Liver (tissue), 9 donors: ENCODE data around the gene STARD3NL. TPM values are rescaled to one million over a fixed set of nuclear protein-coding genes. Genes with fewer than 3 reads are reported as not detected.

ENCODE experiments used
- DNase-seq: peaks from one replicate; pipeline ENCODE4 v3.0.0-alpha.2; 2017; ENCODE audit warnings: low spot score
- H3K27ac ChIP-seq, 2 donors: one replicate each; pipeline ENCODE4 v1.7.0; 2013; ENCODE audit warnings: inconsistent platforms in 2 of 2, low read length in 2 of 2, control low read depth in 1 of 2, low read depth in 1 of 2, mild to moderate bottlenecking in 1 of 2
- H3K27me3 ChIP-seq, 4 donors: one replicate each; pipeline versions ENCODE4 v1.6.1 to v1.7.0; 2013; ENCODE audit warnings: low read length in 3 of 4, inconsistent platforms in 1 of 4, mild to moderate bottlenecking in 1 of 4, moderate library complexity in 1 of 4; ENCODE audit not compliant: control insufficient read depth in 4 of 4, insufficient read depth in 4 of 4
- H3K36me3 ChIP-seq, 4 donors: one replicate each; pipeline versions ENCODE4 v1.6.1 to v1.7.0; 2013; ENCODE audit warnings: low read length in 3 of 4, mild to moderate bottlenecking in 3 of 4, low read depth in 1 of 4, moderate library complexity in 1 of 4; ENCODE audit not compliant: control insufficient read depth in 4 of 4, insufficient read depth in 3 of 4
- H3K4me1 ChIP-seq, 4 donors: one replicate each; pipeline versions ENCODE4 v1.6.1 to v1.7.0; 2013; ENCODE audit warnings: low read length in 3 of 4, mild to moderate bottlenecking in 3 of 4, moderate library complexity in 1 of 4; ENCODE audit not compliant: control insufficient read depth in 4 of 4, insufficient read depth in 4 of 4
- H3K4me3 ChIP-seq, 3 donors: one replicate each; pipeline versions ENCODE4 v1.6.1 to v1.7.0; 2013; ENCODE audit warnings: low read length in 3 of 3, control low read depth in 1 of 3, low read depth in 1 of 3, mild to moderate bottlenecking in 1 of 3
- H3K9ac ChIP-seq, 2 donors: one replicate each; pipeline ENCODE4 v1.7.0; 2013; ENCODE audit warnings: low read length in 2 of 2, mild to moderate bottlenecking in 2 of 2, moderate library complexity in 2 of 2, control low read depth in 1 of 2, low read depth in 1 of 2
- H3K9me3 ChIP-seq, 4 donors: one replicate each; pipeline versions ENCODE4 v1.6.1 to v1.7.0; 2013; ENCODE audit warnings: low read length in 3 of 4; ENCODE audit not compliant: control insufficient read depth in 4 of 4
- ATF3 ChIP-seq: IDR thresholded peaks from 2 replicates; pipeline ENCODE4 v1.6.1; 2016; ENCODE audit warnings: antibody characterized with exemption
- CTCF ChIP-seq: fragments of 150-350 bp; IDR thresholded peaks from 2 replicates; pipeline ENCODE4 v1.5.1; 2017; ENCODE audit warnings: improper control_type of control experiment, low read depth, low read length; ENCODE audit not compliant: missing input control
- FOXA1 ChIP-seq: IDR thresholded peaks from 2 replicates; pipeline ENCODE4 v1.6.1; 2016; ENCODE audit warnings: antibody characterized with exemption
- FOXA2 ChIP-seq: IDR thresholded peaks from 2 replicates; pipeline ENCODE4 v1.6.1; 2016; ENCODE audit warnings: antibody characterized with exemption
- GABPA ChIP-seq, 2 donors: IDR thresholded peaks in 1 of 2; conservative IDR thresholded peaks in 1 of 2; 2 replicates each; pipeline ENCODE4 v1.6.1; 2016; ENCODE audit warnings: antibody characterized with exemption in 2 of 2, mild to moderate bottlenecking in 1 of 2, moderate library complexity in 1 of 2
- HNF4A ChIP-seq, 2 donors: conservative IDR thresholded peaks; 2 replicates each; pipeline ENCODE4 v1.6.1; 2016; ENCODE audit warnings: antibody characterized with exemption in 2 of 2, mild to moderate bottlenecking in 2 of 2
- JUND ChIP-seq, 2 donors: IDR thresholded peaks; 2 replicates each; pipeline ENCODE4 v1.6.1; 2016; ENCODE audit warnings: antibody characterized with exemption in 2 of 2
- MAX ChIP-seq: IDR thresholded peaks from 2 replicates; pipeline ENCODE4 v1.6.1; 2016; ENCODE audit warnings: antibody characterized with exemption
- NR2F2 ChIP-seq: IDR thresholded peaks from 2 replicates; pipeline ENCODE4 v1.6.1; 2016; ENCODE audit warnings: antibody characterized with exemption
- RAD21 ChIP-seq, 2 donors: IDR thresholded peaks; 2 replicates each; pipeline ENCODE4 v1.6.1; 2016; ENCODE audit warnings: antibody characterized with exemption in 2 of 2, mild to moderate bottlenecking in 2 of 2
- REST ChIP-seq: IDR thresholded peaks from 2 replicates; pipeline ENCODE4 v1.6.1; 2016; ENCODE audit warnings: antibody characterized with exemption, mild to moderate bottlenecking
- RXRA ChIP-seq, 2 donors: IDR thresholded peaks; 2 replicates each; pipeline ENCODE4 v1.6.1; 2017 to 2018; ENCODE audit warnings: antibody characterized with exemption in 2 of 2, mild to moderate bottlenecking in 1 of 2
- SP1 ChIP-seq: IDR thresholded peaks from 2 replicates; pipeline ENCODE4 v1.6.1; 2018; ENCODE audit warnings: antibody characterized with exemption, mild to moderate bottlenecking
- TAF1 ChIP-seq: conservative IDR thresholded peaks from 2 replicates; pipeline ENCODE4 v1.6.1; 2016; ENCODE audit warnings: antibody characterized with exemption, mild to moderate bottlenecking
- YY1 ChIP-seq: IDR thresholded peaks from 2 replicates; pipeline ENCODE4 v1.6.1; 2016; ENCODE audit warnings: antibody characterized with exemption, mild to moderate bottlenecking
- ZBTB33 ChIP-seq: IDR thresholded peaks from 2 replicates; pipeline ENCODE4 v1.6.1; 2016; ENCODE audit warnings: antibody characterized with exemption
- WGBS: extraction: QIAGEN DNeasy Blood & Tissue Kit; methylation state at CpG from one replicate; pipeline ENCODE4 v1.1.7; 2013; 5-methylcytosine and 5-hydroxymethylcytosine counted together
- polyA plus RNA-seq, 2 donors: library from polyadenylated mRNA; stranded (reverse) in 1 of 2; unstranded in 1 of 2; fragments of 200-250 nt in 1 of 2; fragments of >200 nt in 1 of 2; fragmentation: Nextera tagmentation in 1 of 2; extraction: Ambion mirVana in 1 of 2; gene quantifications; one replicate each; pipeline versions ENCODE4 v1.2.1 to v1.2.3, GENCODE V29; 2013 to 2015
- total RNA-seq, 2 donors: library from RNA; depleted of rRNA; stranded (reverse); fragments of >200 nt; gene quantifications; one replicate each; pipeline ENCODE4 v1.2.3, GENCODE V29; 2014
- donor health status: healthy.
- donor health status: healthy.
- donor health status: healthy.
- donor health status: healthy.
- donor health status: healthy.

STARD3NL gene
- total and polyA plus RNA-seq, 4 donors: 9.1 to 25.1 (median 10.2) TPM

GRCh38 chr7:38199782-38200181, 21.7 kb downstream of the STARD3NL start:
- 83% methylated on average over 2 of the region's 2 CpGs for WGBS
- Histone ChIP-seq H3K36me3 (no peaks in the 10 kb centered on the region), H3K9me3 (no peaks in the 10 kb centered on the region), H3K27me3 (no peaks in the 10 kb centered on the region), H3K4me3 (no peak overlapping the region), H3K27ac (no peak overlapping the region), H3K9ac (no peak overlapping the region), H3K4me1 (peaks cover 0 to 2% (median 0%) of the 10 kb centered on the region in 4 donors)
- DNase-seq: no peak
- TF ChIP-seq FOXA2 (no peak), ZBTB33 (no peak), TAF1 (no peak)

- DNase-seq: no peak
- H3K4me3 ChIP-seq: no peak overlapping the region
- TF ChIP-seq MAX (no peak), RAD21 (IDR thresholded peaks at IDR 0.05) (no peak), TAF1 (no peak), YY1 (no peak), FOXA1 (no peak), ZBTB33 (no peak), HNF4A (conservative IDR thresholded peaks at IDR 0.05) (no peak), CTCF (no peak), ATF3 (no peak), JUND (IDR thresholded peaks at IDR 0.05) (no peak), RXRA (IDR thresholded peaks at IDR 0.05) (no peak), NR2F2 (no peak), SP1 (no peak), REST (no peak), FOXA2 (no peak), GABPA (IDR thresholded peaks at IDR 0.05 in 1 of 2, conservative IDR thresholded peaks at IDR 0.05 in 1 of 2) (no peak)
- H3K36me3 ChIP-seq: peaks cover 0 to 7% (median 0%) of the 10 kb centered on the region in 4 donors
- no peaks in the 10 kb centered on the region for H3K27me3 ChIP-seq
- H3K27ac ChIP-seq: no peak overlapping the region
- 85% methylated on average over 5 of the region's 5 CpGs for WGBS
- no peak overlapping the region for H3K9ac ChIP-seq
- H3K9me3 ChIP-seq: no peaks in the 10 kb centered on the region
- no peaks in the 10 kb centered on the region for H3K4me1 ChIP-seq
Measured at GRCh38 chr7:38206071-38206470, 28.0 kb downstream of the STARD3NL start.
